ENCODE measurements around the gene HHIPL1.
A peak's percentile ranks its signal among the peaks of the same experiment; 100 is the strongest.

HHIPL1 gene

GRCh38 chr14:99699861-99700260 lies 54.9 kb downstream of the HHIPL1 start:
- no peak for TF ChIP-seq GATA3 (IDR thresholded peaks at IDR 0.05; ENCODE audit: low read depth, low read length)
- TF ChIP-seq GATA2 (IDR thresholded peaks at IDR 0.05; ENCODE audit: low read depth, low read length), result no peak

DNA sequence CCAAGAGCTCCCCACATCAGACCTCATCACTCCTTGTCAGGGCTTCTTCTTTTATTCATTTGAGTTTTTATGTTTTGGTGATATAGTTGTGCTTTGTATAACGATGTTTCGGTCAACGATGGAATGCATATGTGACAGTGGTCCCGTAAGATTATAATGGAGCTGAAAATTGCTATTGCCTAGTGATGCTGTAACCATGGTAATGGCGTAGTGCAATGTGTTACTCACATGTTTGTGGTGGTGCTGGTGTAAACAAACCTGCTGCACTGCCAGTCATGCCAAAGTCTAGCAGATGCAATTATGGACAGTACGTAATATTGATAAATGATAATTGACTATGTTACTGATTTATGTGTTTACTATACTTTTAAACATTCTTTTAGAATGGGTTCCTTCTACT lies 55.5 kb downstream of the HHIPL1 start:
- TF ChIP-seq GATA3 (IDR thresholded peaks at IDR 0.05; ENCODE audit: low read depth, low read length) (no peak), GATA2 (IDR thresholded peaks at IDR 0.05; ENCODE audit: low read depth, low read length) (no peak)

DNA sequence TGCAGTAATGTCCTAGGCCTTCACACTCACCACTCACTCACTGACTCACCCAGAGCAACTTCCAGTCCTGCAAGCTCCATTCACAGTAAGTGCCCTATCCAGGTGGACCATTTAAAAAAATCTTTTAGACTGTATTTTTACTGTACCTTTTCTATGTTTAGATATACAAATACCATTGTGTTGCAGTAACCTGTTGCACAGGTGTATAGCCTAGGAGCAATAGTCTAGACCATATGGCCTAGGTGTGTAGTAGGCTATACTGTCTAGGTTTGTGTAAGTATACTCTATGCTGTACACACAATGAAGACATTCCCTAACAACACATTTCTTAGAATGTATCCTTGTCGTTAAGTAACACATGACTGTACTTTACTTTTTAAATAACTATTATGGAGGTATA lies 56.3 kb downstream of the HHIPL1 start:
- TF ChIP-seq GATA3 (IDR thresholded peaks at IDR 0.05; ENCODE audit: low read depth, low read length) (no peak), GATA2 (IDR thresholded peaks at IDR 0.05; ENCODE audit: low read depth, low read length) (no peak)

- TF ChIP-seq GATA2 (IDR thresholded peaks at IDR 0.05; ENCODE audit: low read depth, low read length) (no peak), GATA3 (IDR thresholded peaks at IDR 0.05; ENCODE audit: low read depth, low read length) (no peak)
Measured at GRCh38 chr14:99702115-99702514, 57.2 kb downstream of the HHIPL1 start.

DNA sequence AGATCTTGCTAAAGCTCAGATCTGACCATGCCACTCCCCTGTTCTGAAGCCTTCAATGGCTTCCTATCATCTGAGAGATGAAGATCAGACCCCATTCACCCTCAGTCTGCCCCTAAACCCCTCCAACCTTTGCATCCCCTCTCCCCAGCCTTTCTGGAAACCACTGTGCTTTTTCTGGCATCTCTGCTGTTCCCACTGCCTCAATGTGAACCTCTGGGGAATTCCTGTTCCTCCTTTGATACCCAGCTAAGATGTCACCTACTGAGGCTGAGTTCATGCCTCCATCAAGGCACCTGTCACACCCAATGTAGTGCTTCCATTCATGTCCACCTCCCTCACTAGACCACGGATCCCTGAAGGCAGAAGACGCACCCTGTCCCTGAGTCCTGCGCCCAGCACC lies 58.5 kb downstream of the HHIPL1 start:
- no peak for TF ChIP-seq GATA2 (IDR thresholded peaks at IDR 0.05; ENCODE audit: low read depth, low read length)
- TF ChIP-seq GATA3 (IDR thresholded peaks at IDR 0.05; ENCODE audit: low read depth, low read length), result no peak

DNA sequence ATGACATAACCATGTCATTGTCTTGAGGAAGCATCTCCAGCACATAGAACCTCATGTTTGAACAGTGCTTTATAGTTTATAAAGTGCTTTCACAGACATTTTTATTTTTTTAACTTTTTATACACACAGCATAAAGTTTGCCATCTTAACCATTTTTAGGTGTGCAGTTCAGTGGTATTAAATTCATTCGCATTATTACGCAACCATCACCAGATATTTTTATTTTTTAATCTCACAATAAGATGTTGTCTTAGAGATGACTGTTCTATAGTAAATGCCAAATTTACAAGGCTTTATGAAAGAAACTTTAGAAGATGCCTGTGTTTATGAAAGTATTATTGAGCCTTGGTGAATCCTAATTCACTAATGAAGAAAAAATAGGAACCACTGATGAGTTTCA lies 59.1 kb downstream of the HHIPL1 start:
- TF ChIP-seq GATA3 (IDR thresholded peaks at IDR 0.05; ENCODE audit: low read depth, low read length) (no peak), GATA2 (IDR thresholded peaks at IDR 0.05; ENCODE audit: low read depth, low read length) (no peak)

GRCh38 chr14:99706107-99706900 lies 61.4 kb downstream of the HHIPL1 start:
- TF ChIP-seq GATA2 (IDR thresholded peaks at IDR 0.05; ENCODE audit: low read depth, low read length), result no peak
- no peak for TF ChIP-seq GATA3 (IDR thresholded peaks at IDR 0.05; ENCODE audit: low read depth, low read length)

DNA sequence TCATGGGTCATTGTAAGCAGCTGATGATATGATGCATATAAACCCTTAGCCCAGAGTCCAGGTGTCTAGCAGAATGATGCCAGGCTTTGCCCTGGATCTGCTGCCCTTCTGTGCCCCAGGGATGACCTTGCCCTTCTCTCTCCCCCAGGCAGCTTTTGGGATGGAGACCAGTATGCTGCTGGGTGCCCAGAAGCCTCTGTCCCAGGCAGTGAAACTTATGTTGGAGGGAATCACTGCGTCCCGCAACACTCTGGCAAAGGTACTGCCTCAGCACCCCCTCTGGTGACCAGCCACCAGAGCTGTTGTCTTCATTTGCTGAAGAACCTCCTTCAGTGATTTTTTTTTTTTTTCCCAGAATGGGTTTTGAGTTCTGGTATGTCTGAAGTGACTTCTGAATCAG lies 62.5 kb downstream of the HHIPL1 start:
- TF ChIP-seq GATA2 (IDR thresholded peaks at IDR 0.05; ENCODE audit: low read depth, low read length) (no peak), GATA3 (IDR thresholded peaks at IDR 0.05; ENCODE audit: low read depth, low read length) (no peak)

DNA sequence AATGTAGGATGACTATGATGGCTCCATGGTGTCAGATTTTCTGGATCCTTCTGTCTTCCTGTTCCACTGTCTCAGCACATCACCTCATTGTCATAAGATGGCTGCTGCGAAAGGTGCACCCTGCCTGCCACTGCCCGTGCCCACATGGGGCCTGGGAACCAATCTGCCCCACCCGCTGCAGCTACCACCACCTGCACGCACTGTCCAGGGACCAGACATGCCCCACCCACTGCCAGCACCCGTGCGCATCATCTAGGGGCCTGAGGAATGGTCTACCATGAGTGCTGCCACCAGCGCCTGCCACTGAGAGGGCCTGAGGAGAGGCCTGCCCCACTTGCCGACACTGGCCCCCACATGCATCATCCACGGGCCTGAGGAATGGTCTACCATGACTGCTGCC lies 63.0 kb downstream of the HHIPL1 start:
- no peak for TF ChIP-seq GATA2 (IDR thresholded peaks at IDR 0.05; ENCODE audit: low read depth, low read length)
- no peak for TF ChIP-seq GATA3 (IDR thresholded peaks at IDR 0.05; ENCODE audit: low read depth, low read length)

GRCh38 chr14:99708449-99708848 lies 63.5 kb downstream of the HHIPL1 start:
- TF ChIP-seq GATA2 (IDR thresholded peaks at IDR 0.05; ENCODE audit: low read depth, low read length), result no peak
- TF ChIP-seq GATA3 (IDR thresholded peaks at IDR 0.05; ENCODE audit: low read depth, low read length), result no peak

DNA sequence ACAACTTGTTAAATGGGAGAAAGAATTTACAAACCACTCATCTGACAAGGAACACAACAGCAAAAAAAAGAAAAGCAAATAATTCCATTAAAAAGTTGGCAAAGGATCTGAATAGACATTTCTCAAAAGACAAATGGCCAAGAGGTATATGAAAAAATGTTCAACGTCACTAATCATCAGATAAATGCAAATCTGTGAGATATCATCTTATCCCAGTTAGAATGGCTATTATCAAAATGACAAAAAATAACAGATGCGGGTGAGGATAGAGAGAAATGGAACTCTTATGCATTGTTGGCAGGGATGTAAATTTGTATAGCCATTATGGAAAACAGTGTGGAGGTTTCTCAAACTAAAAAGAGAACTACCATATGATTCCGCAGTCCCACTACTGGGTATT lies 69.0 kb downstream of the HHIPL1 start:
- TF ChIP-seq GATA3 (IDR thresholded peaks at IDR 0.05; ENCODE audit: low read depth, low read length), result peak; percentile 80
- TF ChIP-seq GATA2 (IDR thresholded peaks at IDR 0.05; ENCODE audit: low read depth, low read length), result peak; percentile 9; the same call in 1 of the 2 replicates

DNA sequence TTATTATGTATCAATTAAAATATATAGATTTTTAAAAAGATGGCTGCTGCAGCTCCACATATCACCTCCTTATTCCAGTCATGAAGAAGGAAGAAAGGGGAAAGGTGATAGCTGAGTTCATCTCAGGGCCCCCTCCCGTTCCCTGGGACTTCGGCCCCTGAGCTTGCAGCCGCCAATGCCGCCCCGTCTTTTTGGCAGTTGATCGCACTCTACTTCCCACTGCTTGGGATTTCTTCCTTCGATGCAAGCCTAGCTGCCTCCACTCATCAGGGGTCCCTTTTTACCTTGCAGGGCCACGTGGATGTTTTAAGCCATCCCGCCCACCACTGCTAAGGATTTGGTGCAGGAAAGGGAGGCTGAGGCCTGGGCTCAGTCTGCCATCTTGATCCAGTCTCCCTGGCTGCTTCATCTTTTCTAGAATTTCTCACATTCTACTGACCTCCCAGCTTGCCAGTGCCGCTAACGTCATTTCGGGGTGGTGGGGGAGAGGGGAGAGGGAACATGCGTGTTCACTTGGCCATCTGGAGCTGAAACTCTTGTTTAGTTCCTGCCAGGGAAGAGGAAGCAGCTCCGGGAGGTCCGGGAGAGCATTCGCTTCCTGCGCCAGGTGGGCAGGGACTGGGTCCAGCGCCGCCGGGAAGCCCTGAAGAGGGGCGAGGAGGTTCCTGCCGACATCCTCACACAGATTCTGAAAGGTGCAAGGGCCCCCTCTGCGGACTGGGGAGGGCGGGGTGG lies 70.5 kb downstream of the HHIPL1 start:
- TF ChIP-seq GATA2 (IDR thresholded peaks at IDR 0.05; ENCODE audit: low read depth, low read length), result no peak
- TF ChIP-seq GATA3 (IDR thresholded peaks at IDR 0.05; ENCODE audit: low read depth, low read length), result no peak

DNA sequence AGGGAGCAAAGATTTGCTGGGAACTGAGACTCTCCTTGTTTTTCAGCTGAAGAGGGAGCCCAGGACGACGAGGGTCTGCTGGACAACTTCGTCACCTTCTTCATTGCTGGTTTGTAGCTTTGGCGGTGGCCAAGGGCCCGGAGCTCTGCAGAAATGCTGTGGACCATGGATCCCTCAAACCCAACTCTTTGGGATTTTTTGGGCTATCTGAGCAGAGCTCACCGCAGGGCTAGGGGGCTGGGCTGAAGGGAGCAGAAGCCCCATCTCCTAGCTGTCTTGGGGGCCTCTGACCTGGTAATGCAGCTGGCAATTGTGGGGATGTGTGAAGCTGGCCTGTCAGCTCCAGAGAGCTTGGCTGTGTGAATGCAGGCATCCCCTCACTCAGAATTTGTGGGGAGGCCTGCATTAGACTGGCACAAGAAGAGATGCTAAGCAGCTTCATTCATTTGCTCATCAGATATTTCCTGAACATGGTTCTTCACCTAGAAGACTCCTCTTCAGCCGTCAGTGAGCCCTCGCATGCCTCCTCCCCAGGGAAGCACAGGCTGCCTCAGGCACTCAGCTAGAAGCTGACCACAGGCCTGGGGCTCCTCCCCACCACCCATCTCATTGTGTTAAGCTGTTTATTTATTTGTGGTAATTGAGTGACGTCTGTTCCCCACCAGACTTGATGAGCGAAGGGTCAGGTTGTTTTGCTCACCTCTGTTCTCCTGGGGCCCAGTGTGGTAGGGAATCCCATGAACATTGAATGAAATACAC lies 71.3 kb downstream of the HHIPL1 start:
- TF ChIP-seq GATA3 (IDR thresholded peaks at IDR 0.05; ENCODE audit: low read depth, low read length), result no peak

DNA sequence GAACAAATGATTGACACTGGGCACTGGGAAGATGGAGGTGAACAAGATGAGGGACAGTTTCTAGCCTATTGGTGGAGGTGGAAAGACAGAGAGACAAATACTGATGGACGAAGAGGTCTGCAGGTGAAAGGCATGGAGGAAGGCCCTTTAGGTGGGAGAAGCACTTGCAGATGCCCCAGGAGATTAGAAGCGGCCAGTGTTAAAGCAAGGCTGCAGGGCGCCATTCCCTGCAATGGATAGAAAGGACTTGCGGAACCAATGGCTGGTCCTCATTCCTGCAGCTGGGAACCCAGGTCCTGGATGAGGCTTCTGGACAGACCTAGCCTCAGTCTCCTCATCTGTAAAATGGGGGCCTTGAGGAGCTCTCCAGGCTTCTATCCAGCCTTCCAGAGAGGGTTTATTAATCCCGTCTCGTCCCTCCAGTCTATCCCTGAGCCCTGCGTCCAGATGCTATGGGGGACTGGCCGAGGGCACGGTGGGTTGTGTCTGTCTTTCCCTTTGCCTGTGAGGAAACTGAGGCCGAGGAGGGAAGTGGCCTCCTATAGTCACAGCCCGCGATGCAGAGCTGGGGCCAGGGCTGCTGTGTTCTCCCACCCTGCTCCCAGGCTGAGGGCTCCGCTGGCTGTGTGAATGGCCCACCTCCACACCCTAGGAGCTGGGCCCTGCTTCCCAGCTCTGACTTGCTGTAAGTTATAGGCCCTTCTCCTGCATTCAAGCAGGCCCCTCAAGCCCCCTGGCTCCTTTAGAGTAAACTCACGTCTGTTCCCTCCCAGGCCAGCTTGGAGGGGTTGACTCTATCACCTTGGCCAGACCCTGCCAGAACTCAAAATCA lies 72.1 kb downstream of the HHIPL1 start:
- no peak for TF ChIP-seq GATA3 (IDR thresholded peaks at IDR 0.05; ENCODE audit: low read depth, low read length)
- no peak for TF ChIP-seq GATA2 (IDR thresholded peaks at IDR 0.05; ENCODE audit: low read depth, low read length)
